ENCODE results near the gene GRWD1.

Gene GRWD1

DNA sequence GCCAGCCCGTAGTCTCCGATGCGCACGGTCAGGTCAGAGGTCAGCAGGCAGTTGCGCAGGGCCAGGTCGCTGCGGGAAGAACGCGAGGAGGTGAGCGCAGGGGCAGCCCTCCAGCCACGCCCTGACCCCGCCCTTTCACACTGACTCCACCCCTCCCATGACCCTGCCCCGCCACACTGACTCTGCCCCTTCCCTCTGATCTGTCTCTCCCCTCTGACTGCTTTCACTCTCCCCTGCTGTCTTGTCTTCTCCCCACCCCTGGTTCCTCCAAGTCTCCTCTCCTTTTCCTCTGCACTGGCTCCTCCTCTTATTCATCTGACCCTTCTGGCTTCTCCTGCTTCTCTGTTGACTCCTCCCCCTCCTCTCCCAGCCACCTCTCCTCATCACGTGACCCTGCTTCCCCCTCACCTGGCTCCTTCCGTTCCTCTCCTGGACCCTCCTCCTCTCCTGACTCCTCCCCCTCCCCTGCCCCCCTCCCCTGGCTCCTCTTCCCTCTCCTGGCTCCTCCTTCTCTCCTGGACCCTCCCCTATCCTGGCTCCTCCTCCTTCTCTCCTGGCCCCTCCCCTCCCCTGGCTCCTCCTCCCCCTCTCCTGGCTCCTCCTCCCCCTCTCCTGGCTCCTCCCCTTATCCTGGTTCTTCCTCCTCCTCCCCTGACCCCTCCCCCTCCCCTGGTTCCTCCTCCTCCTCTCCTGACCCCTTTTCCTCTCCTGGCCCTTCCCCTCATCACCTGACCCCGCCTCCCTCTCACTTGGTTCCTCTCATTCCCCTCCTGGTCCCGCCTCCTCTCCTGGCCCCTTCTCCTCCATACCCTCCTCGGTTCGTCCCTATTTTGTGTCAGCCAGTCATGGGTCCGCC, 55.9 kb downstream of the GRWD1 start:
- Histone ChIP-seq H3K4me1 (ENCODE audit: control insufficient read depth, insufficient read depth, low read length) (peaks cover 3% of the 10 kb centered on the region; the same call in 1 of the 2 replicates), H3K36me3 (ENCODE audit: control insufficient read depth in 2 of 2, insufficient read depth in 1 of 2, low read length in 2 of 2) (no peaks in the 10 kb centered on the region), H3K9me3 (ENCODE audit: control insufficient read depth, insufficient read depth, low read depth, low read length) (no peaks in the 10 kb centered on the region), H3K27ac (ENCODE audit: extremely low read depth, low read depth, low read length) (no peak overlapping the region; the same call in 1 of the 2 replicates), H3K4me3 (ENCODE audit: low read depth, low read length) (peak overlapping the region; percentile 21)
- POLR2A ChIA-PET: interaction anchor here (0.6 to 1.2 kb wide), 14 partner anchors 8 to 1388 kb away, joined by 3 to 20 read pairs (median 4); partner anchors contain the start of genes RPL18, SPHK2, SYNGR4 and TMEM143
- CTCF ChIA-PET: interaction anchor here (0.6 to 1.8 kb wide), 10 partner anchors 8 to 686 kb away, joined by 3 to 17 read pairs (median 4); no protein-coding TSS in a partner anchor
- no peak for TF ChIP-seq ZNF239 (tag by site-specific recombination; IDR thresholded peaks at IDR 0.05)
- peak; percentile 98 for TF ChIP-seq KLF8 (tag by site-specific recombination; IDR thresholded peaks at IDR 0.05)
- peak; percentile 41; the same call in 1 of the 2 replicates for TF ChIP-seq IKZF3 (tag by site-specific recombination; IDR thresholded peaks at IDR 0.05)
- 0 out of 2 replicates have a peak, but pooled peaks have one; percentile 9 for TF ChIP-seq ZNF692 (tag by site-specific recombination; IDR thresholded peaks at IDR 0.05)
- TF ChIP-seq WT1 (tag by site-specific recombination; IDR thresholded peaks at IDR 0.05): peak; percentile 10; the same call in 1 of the 2 replicates
- TF ChIP-seq, protein P1, sequence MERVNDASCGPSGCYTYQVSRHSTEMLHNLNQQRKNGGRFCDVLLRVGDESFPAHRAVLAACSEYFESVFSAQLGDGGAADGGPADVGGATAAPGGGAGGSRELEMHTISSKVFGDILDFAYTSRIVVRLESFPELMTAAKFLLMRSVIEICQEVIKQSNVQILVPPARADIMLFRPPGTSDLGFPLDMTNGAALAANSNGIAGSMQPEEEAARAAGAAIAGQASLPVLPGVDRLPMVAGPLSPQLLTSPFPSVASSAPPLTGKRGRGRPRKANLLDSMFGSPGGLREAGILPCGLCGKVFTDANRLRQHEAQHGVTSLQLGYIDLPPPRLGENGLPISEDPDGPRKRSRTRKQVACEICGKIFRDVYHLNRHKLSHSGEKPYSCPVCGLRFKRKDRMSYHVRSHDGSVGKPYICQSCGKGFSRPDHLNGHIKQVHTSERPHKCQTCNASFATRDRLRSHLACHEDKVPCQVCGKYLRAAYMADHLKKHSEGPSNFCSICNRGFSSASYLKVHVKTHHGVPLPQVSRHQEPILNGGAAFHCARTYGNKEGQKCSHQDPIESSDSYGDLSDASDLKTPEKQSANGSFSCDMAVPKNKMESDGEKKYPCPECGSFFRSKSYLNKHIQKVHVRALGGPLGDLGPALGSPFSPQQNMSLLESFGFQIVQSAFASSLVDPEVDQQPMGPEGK (tag by site-specific recombination; IDR thresholded peaks at IDR 0.05): peak; percentile 85
- TF ChIP-seq ZFHX2 (tag by site-specific recombination; conservative IDR thresholded peaks at IDR 0.05): peak; percentile 19; the same call in 1 of the 2 replicates
- TF ChIP-seq, protein P2, sequence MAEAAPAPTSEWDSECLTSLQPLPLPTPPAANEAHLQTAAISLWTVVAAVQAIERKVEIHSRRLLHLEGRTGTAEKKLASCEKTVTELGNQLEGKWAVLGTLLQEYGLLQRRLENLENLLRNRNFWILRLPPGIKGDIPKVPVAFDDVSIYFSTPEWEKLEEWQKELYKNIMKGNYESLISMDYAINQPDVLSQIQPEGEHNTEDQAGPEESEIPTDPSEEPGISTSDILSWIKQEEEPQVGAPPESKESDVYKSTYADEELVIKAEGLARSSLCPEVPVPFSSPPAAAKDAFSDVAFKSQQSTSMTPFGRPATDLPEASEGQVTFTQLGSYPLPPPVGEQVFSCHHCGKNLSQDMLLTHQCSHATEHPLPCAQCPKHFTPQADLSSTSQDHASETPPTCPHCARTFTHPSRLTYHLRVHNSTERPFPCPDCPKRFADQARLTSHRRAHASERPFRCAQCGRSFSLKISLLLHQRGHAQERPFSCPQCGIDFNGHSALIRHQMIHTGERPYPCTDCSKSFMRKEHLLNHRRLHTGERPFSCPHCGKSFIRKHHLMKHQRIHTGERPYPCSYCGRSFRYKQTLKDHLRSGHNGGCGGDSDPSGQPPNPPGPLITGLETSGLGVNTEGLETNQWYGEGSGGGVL (tag by site-specific recombination; IDR thresholded peaks at IDR 0.05): peak; percentile 89
- TF ChIP-seq GLIS1 (tag by site-specific recombination; IDR thresholded peaks at IDR 0.05): peak; percentile 62
- TF ChIP-seq BCL11B (tag by site-specific recombination; IDR thresholded peaks at IDR 0.05; ENCODE audit: low read depth): peak; percentile 44; the same call in 1 of the 2 replicates
- TF ChIP-seq YY2 (tag by site-specific recombination; IDR thresholded peaks at IDR 0.05): no peak
- peak; percentile 89 for TF ChIP-seq SP2 (tag by site-specific recombination; IDR thresholded peaks at IDR 0.05)
- TF ChIP-seq ZNF394 (tag by site-specific recombination; IDR thresholded peaks at IDR 0.05; ENCODE audit: borderline replicate concordance): peak; percentile 92; the same call in 1 of the 2 replicates
- TF ChIP-seq KLF9 (tag by site-specific recombination; IDR thresholded peaks at IDR 0.05; ENCODE audit: low read depth): peak; percentile 83
- TF ChIP-seq, protein P3, sequence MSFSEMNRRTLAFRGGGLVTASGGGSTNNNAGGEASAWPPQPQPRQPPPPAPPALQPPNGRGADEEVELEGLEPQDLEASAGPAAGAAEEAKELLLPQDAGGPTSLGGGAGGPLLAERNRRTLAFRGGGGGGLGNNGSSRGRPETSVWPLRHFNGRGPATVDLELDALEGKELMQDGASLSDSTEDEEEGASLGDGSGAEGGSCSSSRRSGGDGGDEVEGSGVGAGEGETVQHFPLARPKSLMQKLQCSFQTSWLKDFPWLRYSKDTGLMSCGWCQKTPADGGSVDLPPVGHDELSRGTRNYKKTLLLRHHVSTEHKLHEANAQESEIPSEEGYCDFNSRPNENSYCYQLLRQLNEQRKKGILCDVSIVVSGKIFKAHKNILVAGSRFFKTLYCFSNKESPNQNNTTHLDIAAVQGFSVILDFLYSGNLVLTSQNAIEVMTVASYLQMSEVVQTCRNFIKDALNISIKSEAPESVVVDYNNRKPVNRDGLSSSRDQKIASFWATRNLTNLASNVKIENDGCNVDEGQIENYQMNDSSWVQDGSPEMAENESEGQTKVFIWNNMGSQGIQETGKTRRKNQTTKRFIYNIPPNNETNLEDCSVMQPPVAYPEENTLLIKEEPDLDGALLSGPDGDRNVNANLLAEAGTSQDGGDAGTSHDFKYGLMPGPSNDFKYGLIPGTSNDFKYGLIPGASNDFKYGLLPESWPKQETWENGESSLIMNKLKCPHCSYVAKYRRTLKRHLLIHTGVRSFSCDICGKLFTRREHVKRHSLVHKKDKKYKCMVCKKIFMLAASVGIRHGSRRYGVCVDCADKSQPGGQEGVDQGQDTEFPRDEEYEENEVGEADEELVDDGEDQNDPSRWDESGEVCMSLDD (tag by site-specific recombination; IDR thresholded peaks at IDR 0.05): peak; percentile 40; the same call in 1 of the 2 replicates
- TF ChIP-seq ZFP37 (tag by site-specific recombination; IDR thresholded peaks at IDR 0.05): no peak
- peak; percentile 84 for TF ChIP-seq ZBTB17 (tag by site-specific recombination; IDR thresholded peaks at IDR 0.05)
- TF ChIP-seq ZSCAN18 (tag by site-specific recombination; IDR thresholded peaks at IDR 0.05): 0 out of 2 replicates have a peak, but pooled peaks have one; percentile 41
- TF ChIP-seq SP7 (tag by site-specific recombination; IDR thresholded peaks at IDR 0.05): peak; percentile 50; the same call in 1 of the 2 replicates
- peak; percentile 95 for TF ChIP-seq ZNF366 (tag by site-specific recombination; conservative IDR thresholded peaks at IDR 0.05)
- TF ChIP-seq PRDM10 (tag by site-specific recombination; IDR thresholded peaks at IDR 0.05): peak; percentile 94
- no peak for TF ChIP-seq ZNF132 (tag by site-specific recombination; IDR thresholded peaks at IDR 0.05; ENCODE audit: borderline replicate concordance)

Measured in HEK293 (cell line).